HUDEP-2 (cell line): ENCODE results near the gene EMX2.
"Not testable (repeated sequence)": the region's sequence is repeated elsewhere in the genome, so short reads cannot be mapped to it uniquely, and the experiment has no call there.

Experiments
- DNase-seq, 76 experiments: peaks; one replicate each; lab custom pipeline; 2025; ENCODE audit not compliant: unreplicated experiment in 76 of 76; lab: John Stamatoyannopoulos, UW

EMX2 gene

DNA sequence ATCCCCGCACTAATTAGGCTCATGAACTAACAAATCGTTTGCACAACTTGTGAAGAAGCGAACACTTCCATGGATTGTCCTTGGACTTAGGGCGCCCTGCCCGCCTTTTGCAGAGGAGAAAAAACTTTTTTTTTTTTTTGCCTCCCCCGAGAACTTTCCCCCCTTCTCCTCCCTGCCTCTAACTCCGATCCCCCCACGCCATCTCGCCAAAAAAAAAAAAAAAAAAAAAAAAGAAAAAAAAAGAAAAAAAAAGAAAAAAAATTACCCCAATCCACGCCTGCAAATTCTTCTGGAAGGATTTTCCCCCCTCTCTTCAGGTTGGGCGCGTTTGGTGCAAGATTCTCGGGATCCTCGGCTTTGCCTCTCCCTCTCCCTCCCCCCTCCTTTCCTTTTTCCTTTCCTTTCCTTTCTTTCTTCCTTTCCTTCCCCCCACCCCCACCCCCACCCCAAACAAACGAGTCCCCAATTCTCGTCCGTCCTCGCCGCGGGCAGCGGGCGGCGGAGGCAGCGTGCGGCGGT, at the start of gene EMX2:
Gene EMX2, plus strand, starts transcription at position 41 of the 519 bp plus-strand sequence. CDS start 522 bp downstream, outside the sequence.
- DNase-seq, result no peak

GRCh38 chr10:117496031-117496430, 46.5 kb upstream of the EMX2 start:
- DNase-seq, result no peak

DNA sequence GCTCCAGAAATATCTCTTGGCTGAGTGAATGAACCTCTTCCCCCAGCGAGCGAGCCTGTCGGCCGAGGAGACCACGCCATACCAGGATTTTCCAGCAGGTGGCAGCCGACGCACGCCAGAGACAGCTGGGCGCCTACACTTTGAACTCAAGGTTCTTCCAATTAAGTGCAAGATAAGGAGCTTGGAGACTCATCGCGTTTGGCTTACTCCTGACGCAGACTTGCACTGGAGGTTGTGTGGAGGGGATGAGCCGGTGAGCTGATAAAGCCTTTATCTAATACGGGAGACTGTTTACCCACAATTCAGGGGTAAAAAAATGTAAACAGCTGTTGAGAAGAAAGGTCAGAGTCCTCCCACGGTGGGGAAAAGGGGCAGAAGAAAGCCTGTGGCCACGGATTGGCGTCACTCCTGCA, 45.9 kb upstream of the EMX2 start:
- DNase-seq, result peak in 72 of 76 experiments; percentile 2 to 83 (median 57)

DNA sequence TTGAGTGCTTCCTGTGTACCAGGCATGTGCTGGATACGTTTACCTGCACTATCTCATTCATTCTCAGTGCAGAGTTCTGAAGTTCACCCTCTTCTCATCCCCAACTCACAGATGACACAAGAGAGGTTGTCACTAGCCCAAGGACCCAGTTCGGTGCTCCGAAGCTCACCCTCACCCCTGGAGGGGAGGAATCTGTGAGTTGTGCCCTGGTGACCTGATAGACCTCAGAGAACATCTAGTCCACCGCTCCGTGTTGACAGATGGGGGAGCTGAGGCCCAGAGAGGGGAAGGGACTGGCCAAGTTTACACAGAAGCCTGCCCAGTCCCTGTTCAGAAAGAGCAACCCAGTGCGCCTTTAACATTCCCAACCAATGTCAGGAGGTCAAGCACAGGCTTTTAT, 44.8 kb upstream of the EMX2 start:
- DNase-seq, result no peak

- DNase-seq, result no peak
These were observed 43.1 kb upstream of the EMX2 start for GRCh38 chr10:117499248-117500105.

GRCh38 chr10:117500456-117500855, 42.1 kb upstream of the EMX2 start:
- no peak for DNase-seq

- no peak for DNase-seq
These were observed 41.0 kb upstream of the EMX2 start for GRCh38 chr10:117501460-117502035.

- no peak for DNase-seq
These were observed 39.9 kb upstream of the EMX2 start for GRCh38 chr10:117502421-117503243.

DNA sequence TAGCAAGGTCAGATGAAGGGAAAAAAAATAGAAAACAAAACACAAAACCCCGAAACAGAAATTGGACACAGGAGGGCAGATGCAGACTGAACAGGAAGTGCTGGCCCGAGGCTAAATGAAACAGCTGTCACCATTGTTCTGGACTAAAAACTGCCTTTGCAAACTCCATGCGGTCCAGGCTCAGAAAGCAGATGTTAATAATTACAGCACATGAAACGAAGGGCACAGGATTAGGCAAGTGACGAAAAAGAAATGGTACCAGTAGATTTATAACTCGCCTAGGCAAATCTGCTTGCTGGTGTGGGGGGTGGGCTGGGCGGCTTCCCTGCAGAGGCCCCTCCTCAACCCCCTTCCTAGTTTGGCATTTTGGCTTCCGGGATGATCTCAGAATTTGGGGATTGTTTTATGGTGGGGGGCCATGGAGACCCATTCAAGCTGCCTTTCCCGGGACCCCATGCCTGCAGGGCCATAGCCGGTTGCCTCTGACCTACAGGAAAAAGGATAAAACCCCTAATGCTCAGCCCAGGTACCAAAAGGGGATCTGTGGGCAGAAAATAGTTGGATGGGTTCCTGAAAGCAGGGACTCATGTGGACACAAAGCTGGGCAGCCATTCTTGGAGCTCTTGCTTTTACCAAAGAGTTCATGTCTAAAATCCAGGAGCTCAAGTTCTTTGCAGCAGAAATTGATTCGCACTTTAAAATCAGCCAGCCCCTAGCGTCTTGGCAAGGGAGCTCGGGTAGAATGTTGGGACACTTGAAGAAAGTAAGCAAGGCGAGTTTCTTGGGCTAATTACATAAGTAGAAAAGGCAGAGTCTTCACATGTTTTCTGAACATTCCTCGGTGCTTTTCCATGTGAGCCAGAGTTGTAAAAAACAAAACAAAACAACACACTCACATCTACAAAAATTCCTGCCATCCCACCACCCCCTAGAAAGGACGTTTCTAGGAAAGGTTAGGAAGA, 39.0 kb upstream of the EMX2 start:
- no peak for DNase-seq

DNA sequence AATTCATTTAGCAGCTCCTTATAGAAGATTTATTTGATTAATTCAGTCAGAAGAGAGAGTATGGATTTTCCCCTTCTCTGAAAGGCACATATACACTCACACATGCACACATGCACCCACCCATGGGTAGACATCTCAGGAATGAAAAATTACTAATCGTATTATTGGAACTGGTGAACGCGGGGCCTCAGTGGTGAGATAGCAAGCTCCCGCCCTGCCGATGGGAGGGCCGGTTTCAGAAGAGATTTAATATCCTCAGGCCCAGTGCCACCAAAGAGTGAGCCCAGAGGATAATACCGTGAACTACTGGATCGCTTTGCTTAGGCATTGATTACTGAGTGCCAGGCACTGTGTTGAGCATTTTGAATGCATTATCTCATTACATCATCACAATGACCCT, 38.0 kb upstream of the EMX2 start:
- no peak for DNase-seq

DNA sequence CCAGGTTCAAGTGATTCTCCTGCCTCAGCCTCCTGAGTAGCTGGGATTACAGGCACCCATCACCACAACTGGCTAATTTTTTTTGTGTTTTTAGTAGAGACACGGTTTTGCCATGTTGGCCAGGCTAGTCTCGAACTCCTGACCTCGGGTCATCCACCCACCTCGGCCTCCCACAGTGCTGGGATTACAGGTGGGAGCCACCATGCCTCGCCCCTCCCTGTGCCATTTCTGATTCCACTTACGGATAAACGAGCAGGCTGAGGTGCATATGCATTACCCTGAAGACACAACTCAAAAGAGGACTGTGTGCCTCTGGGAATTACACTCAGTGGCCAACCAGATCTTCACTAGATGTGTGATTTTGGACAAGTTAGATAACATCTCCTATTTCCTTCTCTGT, 35.5 kb upstream of the EMX2 start:
- not testable (repeated sequence) for DNase-seq

DNA sequence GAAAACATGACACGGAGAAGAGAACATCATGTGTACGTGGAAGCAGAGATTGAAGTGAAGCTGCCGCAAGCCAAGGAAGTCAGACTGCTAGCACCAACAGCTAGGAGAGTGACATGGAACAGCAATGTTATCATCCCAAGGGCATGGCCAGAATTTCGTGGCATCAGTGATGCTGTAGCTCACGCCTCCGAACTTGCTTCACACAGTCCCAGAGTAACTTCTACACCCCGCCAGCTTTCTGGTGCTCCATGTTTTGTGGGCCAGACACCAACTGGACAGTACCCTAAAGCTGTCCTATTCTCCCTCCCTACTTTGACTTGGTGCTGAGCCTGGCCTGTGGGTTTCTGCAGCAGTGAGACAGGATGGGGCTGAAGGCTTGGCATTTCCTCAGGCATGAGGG, 33.0 kb upstream of the EMX2 start:
- no peak for DNase-seq

GRCh38 chr10:117511601-117512390, 30.8 kb upstream of the EMX2 start:
- DNase-seq, result no peak

DNA sequence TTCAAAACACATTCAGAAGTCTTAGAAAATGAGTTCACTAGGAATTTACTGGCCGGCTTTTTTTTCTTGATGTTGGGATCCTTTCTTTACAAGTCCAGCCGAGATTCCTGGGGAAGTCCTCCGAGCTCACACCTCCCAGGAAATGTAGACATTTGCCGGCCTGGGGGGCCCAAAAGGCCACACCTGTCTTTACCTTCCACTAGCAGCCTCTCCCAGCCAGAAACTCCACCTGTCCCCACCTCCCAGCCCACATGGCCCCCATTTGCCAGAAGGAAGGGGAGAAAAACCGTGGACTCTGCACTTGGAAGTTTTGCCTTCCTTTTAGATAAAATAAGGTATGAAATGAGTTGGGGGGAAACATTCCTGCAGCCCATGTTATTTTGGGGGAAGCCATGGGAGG, 27.6 kb upstream of the EMX2 start:
- no peak for DNase-seq

DNA sequence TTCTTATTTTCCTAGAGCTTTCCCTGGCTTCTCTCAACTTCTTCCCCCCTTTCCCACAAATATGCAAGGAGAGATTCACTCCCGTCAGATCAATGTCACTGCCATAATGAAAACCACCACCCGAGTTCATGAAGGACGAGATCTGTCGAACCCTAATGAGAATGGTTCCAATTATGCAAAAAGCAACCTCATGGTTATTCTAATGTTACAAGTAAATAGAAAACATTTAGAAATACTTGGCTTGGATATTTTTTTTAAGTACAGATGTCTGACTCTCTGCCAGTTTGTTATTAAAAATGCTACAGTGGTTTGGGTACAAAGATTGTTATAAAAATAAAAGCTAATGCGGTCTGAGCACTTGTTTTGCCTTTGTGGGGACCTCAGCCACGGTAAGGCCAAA, 25.9 kb upstream of the EMX2 start:
- DNase-seq, result no peak

DNA sequence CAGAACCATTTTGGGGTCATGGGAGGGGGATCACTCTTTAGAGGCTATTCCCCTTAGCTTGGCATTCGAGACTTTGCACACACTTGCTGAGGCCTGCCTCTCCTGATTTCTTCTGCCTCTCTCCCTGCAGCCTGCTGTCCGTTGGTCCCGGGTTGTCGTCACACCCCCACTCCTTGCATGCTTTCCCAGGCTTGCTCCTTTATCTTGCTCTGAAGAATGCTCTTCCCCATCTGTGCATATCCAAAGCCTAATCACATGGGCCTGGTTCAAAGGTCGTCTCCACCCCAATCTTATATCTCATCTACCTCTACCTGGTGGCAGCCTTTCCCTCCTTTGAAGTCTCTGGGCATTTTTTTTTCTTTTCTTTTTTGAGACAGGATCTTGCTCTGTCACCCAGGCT, 24.3 kb upstream of the EMX2 start:
- no peak for DNase-seq

GRCh38 chr10:117519286-117519685, 23.3 kb upstream of the EMX2 start:
- no peak for DNase-seq

- DNase-seq, result no peak
These were observed 22.7 kb upstream of the EMX2 start for GRCh38 chr10:117519879-117520278.

GRCh38 chr10:117530791-117531190, 11.8 kb upstream of the EMX2 start:
- DNase-seq, result no peak
